Prostate gland (tissue), 2 donors: ENCODE data around the gene EPN1.

Source experiments
- CTCF ChIP-seq, 4 experiments: fragments of 200-600 bp in 2 of 4; fragments of 450-650 bp in 2 of 4; sonication (generic) in 2 of 4; IDR thresholded peaks; 1 replicate in 3 of 4; 2 replicates in 1 of 4; pipeline ENCODE4 v1.5.1; 2016 to 2019; ENCODE audit warnings: antibody characterized with exemption in 4 of 4, mild to moderate bottlenecking in 2 of 4, moderate library complexity in 2 of 4
- POLR2A ChIP-seq: fragments of 450-650 bp; IDR thresholded peaks from one replicate; pipeline ENCODE4 v1.6.1; 2016; ENCODE audit warnings: antibody characterized with exemption, mild to moderate bottlenecking

- TF ChIP-seq POLR2A (no peak), CTCF (IDR thresholded peaks at IDR 0.05) (no peak)
These were observed 15.2 kb upstream of the EPN1 start for GRCh38 chr19:55659822-55660221.
